Measurements from ENCODE around the gene BRF1.

GRCh38 chr14:105213361-105213760 lies 87.4 kb downstream of the BRF1 start:
- no peak for TF ChIP-seq CTCF (IDR thresholded peaks at IDR 0.05)
- no peak for TF ChIP-seq POLR2A (IDR thresholded peaks at IDR 0.05)
- no peak for TF ChIP-seq POLR2AphosphoS5 (IDR thresholded peaks at IDR 0.05)

Data from suprapubic skin (tissue), 4 donors.